Smooth muscle cell (in vitro differentiated cells): Measurements from ENCODE around the gene PRR23E. TPM values are rescaled to one million over a fixed set of nuclear protein-coding genes. Genes with fewer than 3 reads are reported as not detected.

ENCODE experiments used
- DNase-seq: peaks from one replicate; lab custom pipeline; 2025; ENCODE audit not compliant: unreplicated experiment; lab: John Stamatoyannopoulos, UW
- H2AFZ ChIP-seq: fragments of 200-600 bp; sonication (generic); 2 replicates; pipeline ENCODE4 v1.6.0; 2016; ENCODE audit warnings: antibody characterized with exemption, low read depth, mild to moderate bottlenecking
- H3F3A ChIP-seq: fragments of 200-600 bp; sonication (generic); 2 replicates; pipeline ENCODE4 v1.6.0; 2017; ENCODE audit warnings: antibody characterized with exemption, low read depth
- H3K27ac ChIP-seq: fragments of 200-600 bp; sonication (generic); 2 replicates; pipeline ENCODE4 v1.5.1; 2016; ENCODE audit warnings: low read depth, mild to moderate bottlenecking
- H3K27me3 ChIP-seq: fragments of 200-600 bp; sonication (generic); 2 replicates; pipeline ENCODE4 v1.6.1; 2016; ENCODE audit warnings: low read depth, mild to moderate bottlenecking
- H3K36me3 ChIP-seq: fragments of 200-600 bp; sonication (generic); 2 replicates; pipeline ENCODE4 v1.5.1; 2016; ENCODE audit warnings: low read depth
- H3K4me1 ChIP-seq: fragments of 200-600 bp; sonication (generic); 2 replicates; pipeline ENCODE4 v1.5.1; 2016; ENCODE audit warnings: low read depth
- H3K4me2 ChIP-seq: fragments of 200-600 bp; sonication (generic); 2 replicates; pipeline ENCODE4 v1.6.0; 2016; ENCODE audit warnings: mild to moderate bottlenecking
- H3K4me3 ChIP-seq: fragments of 200-600 bp; sonication (generic); 2 replicates; pipeline ENCODE4 v1.5.1; 2016; ENCODE audit warnings: mild to moderate bottlenecking
- H3K79me2 ChIP-seq: fragments of 200-600 bp; sonication (generic); 2 replicates; pipeline ENCODE4 v1.6.0; 2016; ENCODE audit warnings: low read depth, mild to moderate bottlenecking
- H3K9ac ChIP-seq: fragments of 200-600 bp; sonication (generic); 2 replicates; pipeline ENCODE4 v1.6.0; 2016; ENCODE audit warnings: low read depth
- H3K9me3 ChIP-seq: fragments of 200-600 bp; sonication (generic); replicated peaks from 2 replicates; pipeline ENCODE4 v1.5.1; 2016; ENCODE audit warnings: low read depth
- H4K20me1 ChIP-seq: fragments of 200-600 bp; sonication (generic); 2 replicates; pipeline ENCODE4 v1.6.0; 2016; ENCODE audit warnings: low read depth
- WGBS: methylation state at CpG from one replicate; pipeline ENCODE4 v1.1.7; 2016; ENCODE audit warnings: low lambda C conversion rate; 5-methylcytosine and 5-hydroxymethylcytosine counted together
- polyA plus RNA-seq: library from polyadenylated mRNA; unstranded; fragments of >200 nt; fragmentation: Nextera tagmentation; extraction: Ambion mirVana; gene quantifications from 2 replicates; pipeline ENCODE4 v1.2.1, GENCODE V29; 2016
- total RNA-seq: library from RNA; depleted of rRNA; stranded (reverse); fragments of >200 nt; gene quantifications from 2 replicates; pipeline ENCODE4 v1.2.3, GENCODE V29; 2014
- TF ChIP-seq, protein P1 (sequence below): fragments of 200-600 bp; sonication (generic); IDR thresholded peaks from 2 replicates; pipeline ENCODE4 v1.5.1; 2017; ENCODE audit warnings: borderline replicate concordance, mild to moderate bottlenecking, antibody characterized with exemption; ENCODE audit not compliant: insufficient read depth, poor library complexity, severe bottlenecking

Gene PRR23E
- total and polyA plus RNA-seq, 2 experiments from 2014 or later, result not detected

DNA sequence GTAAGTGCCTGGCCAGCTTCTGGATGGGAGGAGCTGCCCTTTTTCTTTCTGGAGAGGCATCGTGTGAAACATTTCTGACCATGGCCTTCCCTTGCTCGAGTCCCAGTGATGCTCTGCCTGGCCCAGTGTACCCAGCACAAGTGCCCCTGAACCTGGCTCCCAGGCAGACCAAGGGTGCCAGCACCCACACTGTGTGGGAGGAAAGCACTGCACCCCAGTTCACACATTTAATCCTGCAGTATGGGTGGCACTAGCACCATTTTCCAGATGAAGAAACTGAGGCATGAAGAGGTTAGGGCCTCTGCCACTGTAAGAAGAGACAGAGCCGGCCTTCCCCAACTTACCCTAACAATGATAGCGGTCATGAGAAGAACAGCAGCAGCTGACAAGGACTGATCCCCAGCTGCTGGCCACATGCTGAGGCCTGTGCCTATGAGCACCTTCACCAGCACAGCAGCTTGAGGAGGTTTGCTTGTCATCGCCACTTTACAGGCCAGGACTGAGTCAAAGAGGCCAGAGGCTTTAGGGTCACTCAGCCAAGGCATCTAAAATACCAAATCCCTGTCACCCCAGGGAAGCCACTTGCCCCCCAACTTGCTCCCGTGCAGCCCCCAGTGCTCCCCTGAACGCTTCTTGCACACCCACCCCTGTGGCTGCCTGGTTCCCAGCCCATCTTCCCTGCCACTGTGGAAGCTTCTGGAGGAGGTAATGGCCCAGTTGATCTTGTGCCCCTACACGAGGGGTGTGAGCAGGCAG is 15.0 kb downstream of the PRR23E start:
- no peak overlapping the region for H3K9ac ChIP-seq
- no peaks in the 10 kb centered on the region for H3K9me3 ChIP-seq
- H4K20me1 ChIP-seq, result no peaks in the 10 kb centered on the region
- no peaks in the 10 kb centered on the region for H3K4me1 ChIP-seq
- TF ChIP-seq, protein P1, sequence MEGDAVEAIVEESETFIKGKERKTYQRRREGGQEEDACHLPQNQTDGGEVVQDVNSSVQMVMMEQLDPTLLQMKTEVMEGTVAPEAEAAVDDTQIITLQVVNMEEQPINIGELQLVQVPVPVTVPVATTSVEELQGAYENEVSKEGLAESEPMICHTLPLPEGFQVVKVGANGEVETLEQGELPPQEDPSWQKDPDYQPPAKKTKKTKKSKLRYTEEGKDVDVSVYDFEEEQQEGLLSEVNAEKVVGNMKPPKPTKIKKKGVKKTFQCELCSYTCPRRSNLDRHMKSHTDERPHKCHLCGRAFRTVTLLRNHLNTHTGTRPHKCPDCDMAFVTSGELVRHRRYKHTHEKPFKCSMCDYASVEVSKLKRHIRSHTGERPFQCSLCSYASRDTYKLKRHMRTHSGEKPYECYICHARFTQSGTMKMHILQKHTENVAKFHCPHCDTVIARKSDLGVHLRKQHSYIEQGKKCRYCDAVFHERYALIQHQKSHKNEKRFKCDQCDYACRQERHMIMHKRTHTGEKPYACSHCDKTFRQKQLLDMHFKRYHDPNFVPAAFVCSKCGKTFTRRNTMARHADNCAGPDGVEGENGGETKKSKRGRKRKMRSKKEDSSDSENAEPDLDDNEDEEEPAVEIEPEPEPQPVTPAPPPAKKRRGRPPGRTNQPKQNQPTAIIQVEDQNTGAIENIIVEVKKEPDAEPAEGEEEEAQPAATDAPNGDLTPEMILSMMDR, result no peak
- H3K27me3 ChIP-seq, result no peaks in the 10 kb centered on the region
- 92% methylated on average over 8 of the region's 8 CpGs for WGBS
- no peak overlapping the region for H3K27ac ChIP-seq
- H2AFZ ChIP-seq, result no peak overlapping the region
- no peak overlapping the region for H3K4me2 ChIP-seq
- H3F3A ChIP-seq, result no peaks in the 10 kb centered on the region
- no peaks in the 10 kb centered on the region for H3K36me3 ChIP-seq
- no peak for DNase-seq
- H3K4me3 ChIP-seq, result no peak overlapping the region
- H3K79me2 ChIP-seq, result no peaks in the 10 kb centered on the region

- Histone ChIP-seq H3K27me3 (no peaks in the 10 kb centered on the region), H3K4me2 (no peak overlapping the region), H3K27ac (no peak overlapping the region), H3K4me3 (no peak overlapping the region), H4K20me1 (no peaks in the 10 kb centered on the region), H3K4me1 (no peaks in the 10 kb centered on the region), H3F3A (no peaks in the 10 kb centered on the region), H3K36me3 (no peaks in the 10 kb centered on the region), H3K9ac (no peak overlapping the region), H3K79me2 (no peaks in the 10 kb centered on the region), H2AFZ (no peak overlapping the region), H3K9me3 (no peaks in the 10 kb centered on the region)
- DNase-seq, result no peak
- 89% methylated on average over 14 of the region's 14 CpGs for WGBS
- TF ChIP-seq, protein P1, result no peak
Observed at GRCh38 chr3:127208483-127209100, 15.7 kb downstream of the PRR23E start.

DNA sequence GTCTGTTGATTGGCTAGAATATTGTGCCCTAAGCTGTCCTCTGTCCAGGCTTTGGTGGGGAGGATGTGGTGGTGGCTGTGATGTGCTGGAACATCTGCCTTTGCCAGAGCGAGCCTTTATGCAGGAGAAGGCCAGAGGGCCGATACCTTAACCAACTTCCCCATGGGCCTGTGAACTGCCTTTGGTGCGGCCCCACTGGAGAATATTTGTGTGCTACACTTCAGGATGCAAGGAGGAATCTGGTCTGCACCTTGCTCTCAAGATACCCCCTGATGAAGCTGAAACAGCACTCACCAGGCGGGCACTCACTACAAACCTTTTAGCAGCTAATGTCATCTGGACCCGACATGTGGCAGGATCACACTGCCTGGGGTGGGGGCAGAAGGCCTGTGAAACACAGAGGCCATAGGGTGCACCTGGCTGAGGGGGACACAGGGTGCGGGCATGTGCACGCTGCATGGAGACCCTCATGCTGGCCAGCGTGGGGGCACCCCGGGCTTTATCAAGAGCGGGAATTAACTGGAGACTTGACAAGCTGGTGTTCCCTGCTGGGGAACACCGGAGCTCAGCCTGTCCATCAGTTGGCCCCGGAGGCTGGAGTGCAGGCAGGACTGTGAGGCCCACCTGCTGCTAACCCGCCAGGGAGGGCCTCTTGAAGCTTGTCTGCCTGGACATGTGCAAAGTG is 16.4 kb downstream of the PRR23E start:
- Histone ChIP-seq H3K4me1 (no peaks in the 10 kb centered on the region), H3K79me2 (no peaks in the 10 kb centered on the region), H2AFZ (no peak overlapping the region), H3K4me2 (no peak overlapping the region), H3K36me3 (no peaks in the 10 kb centered on the region), H3F3A (no peaks in the 10 kb centered on the region), H3K9ac (no peak overlapping the region), H3K4me3 (no peak overlapping the region), H3K27ac (no peak overlapping the region), H3K27me3 (no peaks in the 10 kb centered on the region), H4K20me1 (no peaks in the 10 kb centered on the region), H3K9me3 (no peaks in the 10 kb centered on the region)
- WGBS, result 84% methylated on average over 13 of the region's 13 CpGs
- no peak for DNase-seq
- TF ChIP-seq, protein P1, result no peak
